HUES48 (cell line): Measurements from ENCODE around the gene NACC2.

Source experiments
- H3K27ac ChIP-seq: one replicate; pipeline ENCODE4 v1.7.0; 2013; ENCODE audit warnings: low read depth, low read length, inconsistent platforms
- H3K27me3 ChIP-seq: 2 replicates; pipeline ENCODE4 v1.6.1; 2013; ENCODE audit warnings: mild to moderate bottlenecking, low read length; ENCODE audit not compliant: control insufficient read depth, insufficient read depth
- H3K36me3 ChIP-seq: 2 replicates; pipeline ENCODE4 v1.6.1; 2013; ENCODE audit warnings: low read length; ENCODE audit not compliant: control insufficient read depth, insufficient read depth
- H3K4me1 ChIP-seq: 2 replicates; pipeline ENCODE4 v1.6.1; 2013; ENCODE audit warnings: mild to moderate bottlenecking, low read length; ENCODE audit not compliant: control insufficient read depth, insufficient read depth
- H3K4me3 ChIP-seq: 2 replicates; pipeline ENCODE4 v1.5.1; 2013; ENCODE audit warnings: mild to moderate bottlenecking, low read depth, low read length
- H3K9ac ChIP-seq: 2 replicates; pipeline ENCODE4 v1.6.1; 2013; ENCODE audit warnings: mild to moderate bottlenecking, low read depth, low read length, moderate library complexity
- H3K9me3 ChIP-seq: 2 replicates; pipeline ENCODE4 v1.6.1; 2013; ENCODE audit warnings: low read length; ENCODE audit not compliant: control insufficient read depth, insufficient read depth

Gene NACC2

DNA sequence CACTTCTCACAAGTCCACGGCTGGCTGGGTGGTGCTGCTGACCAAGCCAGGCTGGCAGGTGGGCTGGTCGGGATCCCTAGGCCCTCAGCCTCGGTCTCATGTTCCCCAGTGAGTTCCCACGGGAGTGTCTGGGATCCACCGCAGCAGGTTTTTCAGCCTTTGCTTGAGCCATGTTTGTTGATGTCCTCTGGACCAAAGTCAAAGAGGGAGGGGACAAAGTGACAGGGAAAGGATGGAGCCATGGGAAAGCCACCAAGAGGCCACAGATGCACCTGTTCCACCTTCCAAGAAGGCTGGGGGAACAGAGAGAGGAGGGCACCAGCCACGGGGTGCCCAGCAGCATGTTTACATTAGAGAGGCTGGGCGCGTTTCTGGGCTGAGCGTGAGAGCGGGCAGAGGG is 131.2 kb downstream of the NACC2 start:
- H3K9ac ChIP-seq = no peak overlapping the region
- H3K4me3 ChIP-seq = no peak overlapping the region
- H3K4me1 ChIP-seq = peaks cover 20% of the 10 kb centered on the region
- no peak overlapping the region for H3K27ac ChIP-seq
- H3K27me3 ChIP-seq = no peaks in the 10 kb centered on the region
- no peaks in the 10 kb centered on the region for H3K9me3 ChIP-seq
- no peaks in the 10 kb centered on the region for H3K36me3 ChIP-seq

DNA sequence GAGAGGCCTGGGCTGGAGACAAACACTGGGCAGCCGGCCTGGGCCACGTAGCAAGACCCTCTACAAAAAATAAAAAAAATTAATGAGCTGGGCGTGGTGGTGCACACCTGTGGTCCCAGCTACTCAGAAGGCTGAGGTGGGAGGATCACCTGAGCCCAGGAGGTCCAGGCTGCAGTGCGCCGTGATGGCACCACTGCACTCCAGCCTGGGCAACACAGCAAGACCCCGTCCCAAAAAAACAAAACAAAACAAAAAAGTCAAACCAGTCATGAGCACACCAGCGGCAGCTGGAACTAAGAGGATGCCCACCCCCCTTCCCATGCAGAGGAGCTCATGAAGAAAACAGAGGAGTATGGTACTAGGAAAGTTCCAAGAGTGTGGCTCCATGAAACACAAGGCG is 131.8 kb downstream of the NACC2 start:
- no peak overlapping the region for H3K27ac ChIP-seq
- H3K4me3 ChIP-seq = no peak overlapping the region
- no peak overlapping the region for H3K9ac ChIP-seq
- H3K4me1 ChIP-seq = peaks cover 14% of the 10 kb centered on the region
- 0 out of 2 replicates have a peak, but pooled peaks cover 3% of the 10 kb centered on the region for H3K36me3 ChIP-seq
- no peaks in the 10 kb centered on the region for H3K27me3 ChIP-seq
- no peaks in the 10 kb centered on the region for H3K9me3 ChIP-seq

GRCh38 chr9:135962696-135963307 is 132.3 kb downstream of the NACC2 start:
- no peak overlapping the region for H3K4me3 ChIP-seq
- H3K4me1 ChIP-seq = peaks cover 10% of the 10 kb centered on the region
- no peaks in the 10 kb centered on the region for H3K27me3 ChIP-seq
- no peaks in the 10 kb centered on the region for H3K9me3 ChIP-seq
- H3K9ac ChIP-seq = no peak overlapping the region
- 0 out of 2 replicates have a peak, but pooled peaks cover 3% of the 10 kb centered on the region for H3K36me3 ChIP-seq
- no peak overlapping the region for H3K27ac ChIP-seq

GRCh38 chr9:135961811-135962695 is 133.0 kb downstream of the NACC2 start:
- H3K27me3 ChIP-seq = no peaks in the 10 kb centered on the region
- H3K9ac ChIP-seq = no peak overlapping the region
- peaks cover 8% of the 10 kb centered on the region for H3K4me1 ChIP-seq
- no peak overlapping the region for H3K27ac ChIP-seq
- H3K4me3 ChIP-seq = peak overlapping the region; percentile 57
- no peaks in the 10 kb centered on the region for H3K9me3 ChIP-seq
- H3K36me3 ChIP-seq = 0 out of 2 replicates have a peak, but pooled peaks cover 3% of the 10 kb centered on the region

- peaks cover 8% of the 10 kb centered on the region for H3K4me1 ChIP-seq
- H3K9me3 ChIP-seq = no peaks in the 10 kb centered on the region
- H3K9ac ChIP-seq = peak within 1 kb of the TSS; percentile 37
- H3K27ac ChIP-seq = peak within 1 kb of the TSS; percentile 74
- H3K4me3 ChIP-seq = peak within 1 kb of the TSS; percentile 78
- no peaks in the 10 kb centered on the region for H3K27me3 ChIP-seq
- H3K36me3 ChIP-seq = 0 out of 2 replicates have a peak, but pooled peaks cover 3% of the 10 kb centered on the region
Measured at GRCh38 chr9:135961277-135961715, 133.8 kb downstream of the NACC2 start, which contains the start of gene UBAC1. Gene UBAC1 (minus strand): TSS chr9:135961373. CDS start chr9:135961162, 211 bp downstream.

- 0 out of 2 replicates have a peak, but pooled peaks cover 3% of the 10 kb centered on the region for H3K36me3 ChIP-seq
- H3K4me3 ChIP-seq = peak overlapping the region; percentile 78
- H3K9ac ChIP-seq = peak overlapping the region; percentile 37
- no peaks in the 10 kb centered on the region for H3K9me3 ChIP-seq
- H3K27me3 ChIP-seq = no peaks in the 10 kb centered on the region
- peaks cover 8% of the 10 kb centered on the region for H3K4me1 ChIP-seq
- peak overlapping the region; percentile 74 for H3K27ac ChIP-seq
Measured at GRCh38 chr9:135960411-135961276, 134.4 kb downstream of the NACC2 start.

DNA sequence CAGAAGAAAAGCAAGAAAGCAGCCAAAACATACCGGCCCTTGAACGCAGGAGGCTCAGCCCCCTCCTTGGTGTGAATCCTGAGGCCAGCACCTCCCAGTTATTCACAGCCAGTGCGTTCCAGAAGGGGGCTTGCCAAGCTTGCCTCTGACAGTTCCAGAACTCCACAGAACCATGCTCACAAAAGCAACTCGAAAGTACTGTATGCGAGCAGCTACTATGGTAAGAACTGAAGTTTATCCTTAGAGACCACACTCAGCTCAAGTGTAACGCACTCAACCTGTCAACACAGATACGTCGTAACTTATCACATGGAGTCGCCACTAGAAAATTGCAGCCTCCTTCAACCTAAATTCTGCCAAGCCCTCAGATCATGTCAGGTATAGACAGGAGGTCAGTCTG is 135.3 kb downstream of the NACC2 start:
- Histone ChIP-seq H3K9me3 (no peaks in the 10 kb centered on the region), H3K9ac (no peak overlapping the region)

GRCh38 chr9:135958485-135958884 is 136.6 kb downstream of the NACC2 start:
- Histone ChIP-seq H3K27ac (no peak overlapping the region), H3K9ac (no peak overlapping the region), H3K4me1 (peaks cover 8% of the 10 kb centered on the region), H3K9me3 (no peaks in the 10 kb centered on the region), H3K27me3 (no peaks in the 10 kb centered on the region), H3K4me3 (no peak overlapping the region), H3K36me3 (peaks cover 16% of the 10 kb centered on the region)

More for the DNA sequence above, 135.3 kb downstream of the NACC2 start:
- no peak overlapping the region for H3K27ac ChIP-seq
- peak overlapping the region; percentile 78 for H3K4me3 ChIP-seq
- H3K27me3 ChIP-seq = no peaks in the 10 kb centered on the region
- peaks cover 6% of the 10 kb centered on the region for H3K36me3 ChIP-seq
- peaks cover 8% of the 10 kb centered on the region for H3K4me1 ChIP-seq

GRCh38 chr9:135957431-135957830 is 137.7 kb downstream of the NACC2 start:
- Histone ChIP-seq H3K4me3 (no peak overlapping the region), H3K4me1 (peaks cover 8% of the 10 kb centered on the region), H3K9me3 (no peaks in the 10 kb centered on the region), H3K27ac (no peak overlapping the region), H3K27me3 (no peaks in the 10 kb centered on the region), H3K36me3 (peaks cover 25% of the 10 kb centered on the region), H3K9ac (no peak overlapping the region)

GRCh38 chr9:135956802-135957174 is 138.3 kb downstream of the NACC2 start:
- Histone ChIP-seq H3K4me3 (no peak overlapping the region), H3K9ac (no peak overlapping the region), H3K9me3 (no peaks in the 10 kb centered on the region), H3K36me3 (peaks cover 31% of the 10 kb centered on the region), H3K4me1 (peaks cover 8% of the 10 kb centered on the region), H3K27me3 (no peaks in the 10 kb centered on the region), H3K27ac (no peak overlapping the region)
